AG09319 (cell line): ENCODE results near the gene LRRC27.

Experiments used
- DNase-seq: peaks from one replicate; pipeline ENCODE4 v3.0.0-alpha.2; 2010; ENCODE audit warnings: low read depth; ENCODE audit errors: extremely low read depth
- CTCF ChIP-seq: IDR thresholded peaks from 2 replicates; pipeline ENCODE4 v1.5.1; 2011; ENCODE audit warnings: low read depth, mild to moderate bottlenecking, inconsistent platforms, low read length, moderate library complexity

Gene LRRC27

GRCh38 chr10:132346806-132347205 is 14.8 kb downstream of the LRRC27 start:
- no peak for TF ChIP-seq CTCF
- no peak for DNase-seq

DNA sequence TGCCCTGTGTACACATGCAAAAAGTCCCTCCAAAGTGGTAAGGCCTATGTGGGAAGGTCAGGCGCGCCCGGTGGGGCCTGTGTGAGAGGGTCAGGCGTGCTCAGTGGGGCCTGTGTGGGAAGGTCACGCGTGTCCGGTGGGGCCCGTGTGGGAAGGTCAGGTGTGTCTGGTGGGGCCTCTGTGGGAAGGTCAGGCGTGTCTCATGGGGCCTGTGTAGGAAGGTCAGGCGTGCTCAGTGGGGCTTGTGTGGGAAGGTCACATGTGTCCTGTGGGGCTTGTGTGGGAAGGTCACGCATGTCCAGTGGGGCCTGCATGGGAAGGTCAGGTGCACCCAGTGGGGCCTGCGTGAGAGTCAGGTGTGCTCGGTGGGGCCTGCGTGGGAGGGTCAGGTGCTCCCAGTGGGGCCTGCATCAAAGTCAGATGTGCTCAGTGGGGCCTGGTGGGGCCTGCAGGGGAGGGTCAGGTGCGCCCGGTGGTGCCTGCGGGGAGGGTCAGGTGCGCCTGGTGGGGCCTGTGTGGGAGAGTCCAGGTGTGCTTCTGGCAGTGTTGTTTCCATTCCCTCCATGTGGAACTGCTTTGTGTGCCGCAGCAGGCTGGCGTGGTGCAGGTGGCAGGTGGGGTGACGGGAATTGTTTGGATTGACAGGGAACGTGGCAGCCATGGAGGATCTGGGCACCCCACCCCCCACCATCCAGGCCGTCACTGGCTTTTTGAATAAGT is 15.4 kb downstream of the LRRC27 start:
- no peak for TF ChIP-seq CTCF
- DNase-seq: no peak

DNA sequence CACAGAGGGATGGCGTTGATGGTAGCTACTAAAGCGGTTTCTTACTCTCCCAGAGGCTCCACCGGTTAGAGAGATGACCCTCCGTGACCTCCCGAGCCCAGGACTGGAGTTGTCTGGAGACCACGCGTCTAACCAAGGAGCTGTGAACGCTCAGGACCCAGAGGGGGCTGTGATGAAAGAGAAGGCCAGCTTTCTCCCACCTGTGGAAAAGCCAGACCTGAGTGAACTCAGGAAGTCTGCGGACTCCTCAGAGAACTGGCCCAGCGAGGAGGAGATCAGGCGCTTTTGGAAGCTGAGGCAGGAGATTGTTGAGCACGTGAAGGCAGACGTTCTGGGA is 15.9 kb downstream of the LRRC27 start:
- DNase-seq: no peak
- no peak for TF ChIP-seq CTCF

DNA sequence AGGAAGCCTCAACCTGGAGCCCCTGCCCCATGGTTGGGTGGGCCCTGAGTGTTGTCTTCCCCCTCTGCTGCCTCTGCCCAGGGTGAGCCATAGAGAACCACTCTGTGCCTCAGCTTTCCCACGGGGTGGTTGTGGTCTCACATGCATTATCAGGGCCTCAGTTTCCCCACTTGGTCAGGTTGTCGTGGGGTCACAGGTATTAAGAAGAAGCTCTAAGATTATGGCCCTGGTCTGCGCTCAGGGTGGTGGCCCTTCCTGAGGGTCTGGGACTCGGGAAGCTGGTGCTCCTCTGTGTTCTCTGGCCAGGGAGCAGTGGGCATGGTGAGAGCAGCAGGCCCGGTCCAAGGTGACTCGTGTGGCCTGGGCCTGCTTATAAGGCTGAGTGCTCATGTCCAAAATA is 17.8 kb downstream of the LRRC27 start:
- no peak for TF ChIP-seq CTCF
- DNase-seq: no peak

DNA sequence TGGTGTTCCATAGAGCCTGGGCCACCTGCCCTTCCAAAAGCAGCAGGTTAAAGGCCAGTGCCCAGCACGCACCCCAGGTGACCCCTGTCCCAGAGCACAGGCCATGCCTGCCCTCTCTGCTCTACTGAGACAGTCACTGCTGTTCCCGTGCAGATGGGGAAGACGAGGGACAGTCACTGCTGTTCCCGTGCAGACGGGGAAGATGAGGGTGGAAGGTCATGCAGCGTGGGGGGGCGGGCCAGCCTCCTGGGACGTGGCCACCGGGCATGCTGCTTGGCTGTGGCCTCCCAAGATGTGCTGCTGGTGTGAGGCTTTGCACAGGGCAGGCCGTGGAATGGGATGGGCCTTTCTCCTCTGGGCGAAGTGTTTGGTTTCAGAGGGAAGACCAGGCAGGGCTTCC is 18.4 kb downstream of the LRRC27 start:
- no peak for TF ChIP-seq CTCF
- DNase-seq: no peak

- no peak for TF ChIP-seq CTCF
- no peak for DNase-seq
These were observed 19.0 kb downstream of the LRRC27 start for GRCh38 chr10:132350946-132351345.

- no peak for TF ChIP-seq CTCF
- no peak for DNase-seq
These were observed 19.6 kb downstream of the LRRC27 start for GRCh38 chr10:132351611-132352010.
